Measurements from ENCODE around the gene PIM1.

DNA sequence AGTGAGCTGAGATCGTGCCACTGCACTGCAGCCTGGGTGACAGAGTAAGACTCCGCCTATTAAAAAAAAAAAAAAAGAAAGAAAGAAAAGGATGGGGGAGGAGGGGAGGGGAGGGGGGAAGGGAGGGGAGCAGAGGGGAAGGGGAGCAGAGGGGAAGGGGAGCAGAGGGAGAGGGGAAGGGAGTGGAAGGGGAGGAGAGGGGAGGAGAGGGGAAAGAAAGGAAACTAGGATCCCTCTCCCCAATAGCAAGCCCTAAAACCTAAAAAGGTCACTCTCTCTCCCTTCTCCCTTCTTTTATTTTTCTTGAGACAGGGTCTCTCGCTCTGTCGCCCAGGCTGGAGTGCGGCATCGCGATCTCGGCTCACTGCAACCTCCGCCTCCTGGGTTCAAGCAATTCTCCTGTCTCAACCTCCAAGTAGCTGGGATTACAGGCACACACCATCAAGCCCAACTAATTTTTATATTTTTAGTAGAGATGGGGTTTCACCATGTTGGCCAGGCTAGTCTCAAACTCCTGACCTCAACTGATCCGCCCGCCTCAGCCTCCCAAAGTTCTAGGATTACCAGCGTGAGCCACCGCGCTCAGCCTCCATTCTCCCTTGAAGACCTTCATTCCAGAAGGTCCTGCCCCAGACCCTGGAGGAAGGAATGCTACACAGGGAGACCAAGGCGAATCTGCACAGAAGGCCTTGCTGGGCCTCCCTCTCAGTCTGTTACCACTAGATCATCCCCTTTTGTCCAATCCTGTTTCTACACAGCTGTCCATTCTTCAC is 45.8 kb upstream of the PIM1 start:
- TF ChIP-seq, protein P1, sequence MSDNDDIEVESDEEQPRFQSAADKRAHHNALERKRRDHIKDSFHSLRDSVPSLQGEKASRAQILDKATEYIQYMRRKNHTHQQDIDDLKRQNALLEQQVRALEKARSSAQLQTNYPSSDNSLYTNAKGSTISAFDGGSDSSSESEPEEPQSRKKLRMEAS (IDR thresholded peaks at IDR 0.05; ENCODE audit: low read depth, low read length), result no peak
- TF ChIP-seq, protein P2, sequence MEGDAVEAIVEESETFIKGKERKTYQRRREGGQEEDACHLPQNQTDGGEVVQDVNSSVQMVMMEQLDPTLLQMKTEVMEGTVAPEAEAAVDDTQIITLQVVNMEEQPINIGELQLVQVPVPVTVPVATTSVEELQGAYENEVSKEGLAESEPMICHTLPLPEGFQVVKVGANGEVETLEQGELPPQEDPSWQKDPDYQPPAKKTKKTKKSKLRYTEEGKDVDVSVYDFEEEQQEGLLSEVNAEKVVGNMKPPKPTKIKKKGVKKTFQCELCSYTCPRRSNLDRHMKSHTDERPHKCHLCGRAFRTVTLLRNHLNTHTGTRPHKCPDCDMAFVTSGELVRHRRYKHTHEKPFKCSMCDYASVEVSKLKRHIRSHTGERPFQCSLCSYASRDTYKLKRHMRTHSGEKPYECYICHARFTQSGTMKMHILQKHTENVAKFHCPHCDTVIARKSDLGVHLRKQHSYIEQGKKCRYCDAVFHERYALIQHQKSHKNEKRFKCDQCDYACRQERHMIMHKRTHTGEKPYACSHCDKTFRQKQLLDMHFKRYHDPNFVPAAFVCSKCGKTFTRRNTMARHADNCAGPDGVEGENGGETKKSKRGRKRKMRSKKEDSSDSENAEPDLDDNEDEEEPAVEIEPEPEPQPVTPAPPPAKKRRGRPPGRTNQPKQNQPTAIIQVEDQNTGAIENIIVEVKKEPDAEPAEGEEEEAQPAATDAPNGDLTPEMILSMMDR (IDR thresholded peaks at IDR 0.05; ENCODE audit: low read depth, low read length), result no peak
- TF ChIP-seq POLR2A (IDR thresholded peaks at IDR 0.05; ENCODE audit: extremely low read depth, insufficient read length) (no peak), MYC (IDR thresholded peaks at IDR 0.05; ENCODE audit: low read depth, low read length) (no peak)
